ENCODE measurements around the gene SLX9.

The SLX9 gene

GRCh38 chr21:44946254-44947041 lies 6.6 kb downstream of the SLX9 start:
- WGBS: 93% methylated on average over 25 of the region's 25 CpGs
- peaks cover 58% of the 10 kb centered on the region for H3K36me3 ChIP-seq (ENCODE audit: insufficient read depth, low read length)
- H3K4me1 ChIP-seq (ENCODE audit: insufficient read depth, low read length): peaks cover 1% of the 10 kb centered on the region; the same call in 1 of the 2 replicates
- no peak overlapping the region for H3K4me3 ChIP-seq (ENCODE audit: low read length)
- no peaks in the 10 kb centered on the region for H3K27me3 ChIP-seq (ENCODE audit: insufficient read depth, low read length)
- no peak overlapping the region for H3K27ac ChIP-seq (ENCODE audit: low read depth, low read length)
- H3K9me3 ChIP-seq (ENCODE audit: insufficient read depth, low read depth, low read length): no peaks in the 10 kb centered on the region
- no peak overlapping the region for H3K9ac ChIP-seq (ENCODE audit: low read depth, low read length)

GRCh38 chr21:44947111-44947929 lies 7.5 kb downstream of the SLX9 start:
- Histone ChIP-seq H3K4me3 (ENCODE audit: low read length) (no peak overlapping the region), H3K9ac (ENCODE audit: low read depth, low read length) (no peak overlapping the region), H3K27ac (ENCODE audit: low read depth, low read length) (no peak overlapping the region), H3K4me1 (ENCODE audit: insufficient read depth, low read length) (no peaks in the 10 kb centered on the region), H3K27me3 (ENCODE audit: insufficient read depth, low read length) (no peaks in the 10 kb centered on the region), H3K9me3 (ENCODE audit: insufficient read depth, low read depth, low read length) (no peaks in the 10 kb centered on the region), H3K36me3 (ENCODE audit: insufficient read depth, low read length) (peaks cover 53% of the 10 kb centered on the region)
- WGBS: 93% methylated on average over 22 of the region's 22 CpGs

GRCh38 chr21:44947930-44948331 lies 8.1 kb downstream of the SLX9 start:
- no peak overlapping the region for H3K4me3 ChIP-seq (ENCODE audit: low read length)
- H3K36me3 ChIP-seq (ENCODE audit: insufficient read depth, low read length): peaks cover 53% of the 10 kb centered on the region
- H3K4me1 ChIP-seq (ENCODE audit: insufficient read depth, low read length): no peaks in the 10 kb centered on the region
- H3K27me3 ChIP-seq (ENCODE audit: insufficient read depth, low read length): no peaks in the 10 kb centered on the region
- 95% methylated on average over 33 of the region's 33 CpGs for WGBS
- H3K9ac ChIP-seq (ENCODE audit: low read depth, low read length): no peak overlapping the region
- H3K9me3 ChIP-seq (ENCODE audit: insufficient read depth, low read depth, low read length): no peaks in the 10 kb centered on the region
- no peak overlapping the region for H3K27ac ChIP-seq (ENCODE audit: low read depth, low read length)

- Histone ChIP-seq H3K4me1 (ENCODE audit: insufficient read depth, low read length) (no peaks in the 10 kb centered on the region), H3K27ac (ENCODE audit: low read depth, low read length) (no peak overlapping the region), H3K36me3 (ENCODE audit: insufficient read depth, low read length) (peaks cover 48% of the 10 kb centered on the region), H3K27me3 (ENCODE audit: insufficient read depth, low read length) (no peaks in the 10 kb centered on the region), H3K4me3 (ENCODE audit: low read length) (no peak overlapping the region), H3K9ac (ENCODE audit: low read depth, low read length) (no peak overlapping the region), H3K9me3 (ENCODE audit: insufficient read depth, low read depth, low read length) (no peaks in the 10 kb centered on the region)
- 90% methylated on average over 16 of the region's 16 CpGs for WGBS
These were observed 8.7 kb downstream of the SLX9 start for GRCh38 chr21:44948426-44949120.

- Histone ChIP-seq H3K27ac (ENCODE audit: low read depth, low read length) (no peak overlapping the region), H3K9me3 (ENCODE audit: insufficient read depth, low read depth, low read length) (no peaks in the 10 kb centered on the region), H3K4me3 (ENCODE audit: low read length) (no peak overlapping the region), H3K9ac (ENCODE audit: low read depth, low read length) (no peak overlapping the region), H3K27me3 (ENCODE audit: insufficient read depth, low read length) (no peaks in the 10 kb centered on the region), H3K4me1 (ENCODE audit: insufficient read depth, low read length) (no peaks in the 10 kb centered on the region), H3K36me3 (ENCODE audit: insufficient read depth, low read length) (peaks cover 46% of the 10 kb centered on the region)
- WGBS: 89% methylated on average over 30 of the region's 30 CpGs
These were observed 9.4 kb downstream of the SLX9 start for GRCh38 chr21:44949161-44949778.

- H3K4me3 ChIP-seq (ENCODE audit: low read length): no peak overlapping the region
- peaks cover 41% of the 10 kb centered on the region for H3K36me3 ChIP-seq (ENCODE audit: insufficient read depth, low read length)
- no peaks in the 10 kb centered on the region for H3K9me3 ChIP-seq (ENCODE audit: insufficient read depth, low read depth, low read length)
- no peaks in the 10 kb centered on the region for H3K27me3 ChIP-seq (ENCODE audit: insufficient read depth, low read length)
- whole genome bisulfite sequencing: 27% methylated on average over 10 of the region's 10 CpGs
- no peaks in the 10 kb centered on the region for H3K4me1 ChIP-seq (ENCODE audit: insufficient read depth, low read length)
- H3K27ac ChIP-seq (ENCODE audit: low read depth, low read length): no peak overlapping the region
- no peak overlapping the region for H3K9ac ChIP-seq (ENCODE audit: low read depth, low read length)
These were observed 10.0 kb downstream of the SLX9 start for GRCh38 chr21:44949779-44950198.

- Histone ChIP-seq H3K9me3 (ENCODE audit: insufficient read depth, low read depth, low read length) (no peaks in the 10 kb centered on the region), H3K27me3 (ENCODE audit: insufficient read depth, low read length) (no peaks in the 10 kb centered on the region), H3K4me3 (ENCODE audit: low read length) (no peak overlapping the region), H3K9ac (ENCODE audit: low read depth, low read length) (no peak overlapping the region), H3K4me1 (ENCODE audit: insufficient read depth, low read length) (no peaks in the 10 kb centered on the region), H3K27ac (ENCODE audit: low read depth, low read length) (no peak overlapping the region), H3K36me3 (ENCODE audit: insufficient read depth, low read length) (peaks cover 40% of the 10 kb centered on the region)
- WGBS: 97% methylated on average over 18 of the region's 18 CpGs
These were observed 10.5 kb downstream of the SLX9 start for GRCh38 chr21:44950351-44950750.

GRCh38 chr21:44951186-44951915 lies 11.5 kb downstream of the SLX9 start:
- H3K27me3 ChIP-seq (ENCODE audit: insufficient read depth, low read length): no peaks in the 10 kb centered on the region
- no peak overlapping the region for H3K27ac ChIP-seq (ENCODE audit: low read depth, low read length)
- no peak overlapping the region for H3K4me3 ChIP-seq (ENCODE audit: low read length)
- H3K9me3 ChIP-seq (ENCODE audit: insufficient read depth, low read depth, low read length): no peaks in the 10 kb centered on the region
- no peak overlapping the region for H3K9ac ChIP-seq (ENCODE audit: low read depth, low read length)
- H3K36me3 ChIP-seq (ENCODE audit: insufficient read depth, low read length): peaks cover 40% of the 10 kb centered on the region
- WGBS: 95% methylated on average over 31 of the region's 31 CpGs
- H3K4me1 ChIP-seq (ENCODE audit: insufficient read depth, low read length): no peaks in the 10 kb centered on the region

- no peaks in the 10 kb centered on the region for H3K9me3 ChIP-seq (ENCODE audit: insufficient read depth, low read depth, low read length)
- no peak overlapping the region for H3K27ac ChIP-seq (ENCODE audit: low read depth, low read length)
- no peak overlapping the region for H3K9ac ChIP-seq (ENCODE audit: low read depth, low read length)
- H3K36me3 ChIP-seq (ENCODE audit: insufficient read depth, low read length): peaks cover 45% of the 10 kb centered on the region
- WGBS: 92% methylated on average over 24 of the region's 24 CpGs
- no peak overlapping the region for H3K4me3 ChIP-seq (ENCODE audit: low read length)
- no peaks in the 10 kb centered on the region for H3K4me1 ChIP-seq (ENCODE audit: insufficient read depth, low read length)
- no peaks in the 10 kb centered on the region for H3K27me3 ChIP-seq (ENCODE audit: insufficient read depth, low read length)
These were observed 12.5 kb downstream of the SLX9 start for GRCh38 chr21:44952116-44952928.

Measured in HUES64 (cell line).